PFSK-1 (cell line): ENCODE measurements around the gene ERC2.

Experiments used
- SIN3A ChIP-seq: IDR thresholded peaks from 2 replicates; pipeline ENCODE4 v1.6.1; 2012; ENCODE audit warnings: mild to moderate bottlenecking, low read length, moderate library complexity, borderline replicate concordance; ENCODE audit not compliant: insufficient read depth
- TAF1 ChIP-seq: IDR thresholded peaks from 2 replicates; pipeline ENCODE4 v1.6.1; 2012; ENCODE audit warnings: low read length, control low read depth, borderline replicate concordance; ENCODE audit not compliant: insufficient read depth

DNA sequence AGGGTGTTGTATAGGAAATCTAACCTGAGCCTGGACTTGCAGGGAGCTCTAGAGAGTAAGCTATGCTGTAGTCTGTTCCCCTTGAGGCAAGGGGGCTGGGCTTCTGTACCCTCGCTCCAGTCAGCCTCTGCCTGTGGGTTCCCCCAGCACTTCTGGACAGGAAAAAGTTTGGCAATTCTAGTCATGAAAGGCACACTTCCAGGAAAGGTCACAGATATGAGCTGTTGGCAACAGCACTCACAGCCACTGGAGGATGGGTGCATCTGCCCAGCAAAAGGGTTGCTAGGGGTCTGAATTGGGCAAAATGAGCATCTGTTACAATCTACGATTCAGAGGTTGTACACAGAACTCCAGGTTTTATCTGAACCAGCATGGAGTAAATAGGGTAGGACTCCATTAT, 281.2 kb downstream of the ERC2 start:
- TF ChIP-seq TAF1 (no peak), SIN3A (no peak)
